HCT116 (cell line): ENCODE results near the gene TSPAN31.

Experiments
- CBX3 ChIP-seq: IDR thresholded peaks from 2 replicates; pipeline ENCODE4 v1.6.1; 2012; ENCODE audit warnings: low read depth
- EGR1 ChIP-seq: IDR thresholded peaks from 2 replicates; pipeline ENCODE4 v1.6.1; 2012; ENCODE audit warnings: low read depth
- ELF1 ChIP-seq: IDR thresholded peaks from 2 replicates; pipeline ENCODE4 v1.6.1; 2012; ENCODE audit warnings: low read depth, borderline replicate concordance
- EZH2 ChIP-seq: fragments of 200-600 bp; sonication (generic); IDR thresholded peaks from 2 replicates; pipeline ENCODE4 v1.6.1; 2017; ENCODE audit warnings: antibody characterized with exemption, mixed run types
- EZH2phosphoT487 ChIP-seq: fragments of 200-600 bp; IDR thresholded peaks from 2 replicates; pipeline ENCODE4 v1.6.1; 2018; ENCODE audit warnings: antibody characterized with exemption, borderline replicate concordance
- POLR2A ChIP-seq: IDR thresholded peaks from 2 replicates; pipeline ENCODE4 v1.7.0; 2011; ENCODE audit warnings: borderline replicate concordance; ENCODE audit not compliant: insufficient read depth, insufficient read length; ENCODE audit errors: extremely low read depth
- POLR2AphosphoS5 ChIP-seq: IDR thresholded peaks from 2 replicates; pipeline ENCODE4 v1.6.1; 2011; ENCODE audit warnings: mild to moderate bottlenecking, low read depth, low read length, moderate library complexity
- RAD21 ChIP-seq: IDR thresholded peaks from 2 replicates; pipeline ENCODE4 v1.6.1; 2012; ENCODE audit warnings: low read depth, mild to moderate bottlenecking
- SP1 ChIP-seq: IDR thresholded peaks from 2 replicates; pipeline ENCODE4 v1.6.1; 2012; ENCODE audit warnings: low read depth
- SRF ChIP-seq: IDR thresholded peaks from 2 replicates; pipeline ENCODE4 v1.6.1; 2012; ENCODE audit warnings: low read depth
- YY1 ChIP-seq: IDR thresholded peaks from 2 replicates; pipeline ENCODE4 v1.6.1; 2011; ENCODE audit warnings: low read length, low read depth, moderate library complexity, mild to moderate bottlenecking; ENCODE audit not compliant: insufficient replicate concordance; ENCODE audit errors: extremely low read depth
- ZNF274 ChIP-seq: fragments of 200-500 bp; sonication (Bioruptor generic); IDR thresholded peaks from 2 replicates; pipeline ENCODE4 v1.6.1; 2014; ENCODE audit warnings: mild to moderate bottlenecking, low read depth, low read length, inconsistent platforms
- TF ChIP-seq, protein P1 (sequence below), 3 experiments: fragments of 200-600 bp in 1 of 3; sonication (generic) in 1 of 3; IDR thresholded peaks in 2 of 3; conservative IDR thresholded peaks in 1 of 3; 2 replicates each; pipeline ENCODE4 v1.5.1; 2012 to 2017; ENCODE audit warnings: low read depth in 2 of 3, low read length in 2 of 3, antibody characterized with exemption in 1 of 3, borderline replicate concordance in 1 of 3, control low read depth in 1 of 3, mild to moderate bottlenecking in 1 of 3, mixed read lengths in 1 of 3, mixed run types in 1 of 3, moderate library complexity in 1 of 3; ENCODE audit not compliant: insufficient read depth in 1 of 3
- TF ChIP-seq, protein P2 (sequence below): IDR thresholded peaks from 2 replicates; pipeline ENCODE4 v1.6.1; 2012; ENCODE audit warnings: low read depth

DNA sequence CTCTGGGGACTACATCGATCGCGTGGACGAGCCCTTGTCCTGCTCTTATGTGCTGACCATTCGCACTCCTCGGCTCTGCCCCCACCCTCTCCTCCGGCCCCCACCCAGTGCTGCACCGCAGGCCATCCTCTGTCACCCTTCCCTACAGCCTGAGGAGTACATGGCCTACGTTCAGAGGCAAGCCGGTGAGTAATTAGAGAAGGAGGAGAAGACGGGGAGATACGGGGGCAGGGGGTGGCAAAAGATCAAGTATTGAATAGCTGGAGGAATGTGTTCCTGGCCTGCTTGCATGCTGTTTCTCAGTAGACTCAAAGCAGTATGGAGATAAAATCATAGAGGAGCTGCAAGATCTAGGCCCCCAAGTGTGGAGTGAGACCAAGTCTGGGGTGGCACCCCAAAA lies 29.1 kb upstream of the TSPAN31 start:
- TF ChIP-seq, protein P1, sequence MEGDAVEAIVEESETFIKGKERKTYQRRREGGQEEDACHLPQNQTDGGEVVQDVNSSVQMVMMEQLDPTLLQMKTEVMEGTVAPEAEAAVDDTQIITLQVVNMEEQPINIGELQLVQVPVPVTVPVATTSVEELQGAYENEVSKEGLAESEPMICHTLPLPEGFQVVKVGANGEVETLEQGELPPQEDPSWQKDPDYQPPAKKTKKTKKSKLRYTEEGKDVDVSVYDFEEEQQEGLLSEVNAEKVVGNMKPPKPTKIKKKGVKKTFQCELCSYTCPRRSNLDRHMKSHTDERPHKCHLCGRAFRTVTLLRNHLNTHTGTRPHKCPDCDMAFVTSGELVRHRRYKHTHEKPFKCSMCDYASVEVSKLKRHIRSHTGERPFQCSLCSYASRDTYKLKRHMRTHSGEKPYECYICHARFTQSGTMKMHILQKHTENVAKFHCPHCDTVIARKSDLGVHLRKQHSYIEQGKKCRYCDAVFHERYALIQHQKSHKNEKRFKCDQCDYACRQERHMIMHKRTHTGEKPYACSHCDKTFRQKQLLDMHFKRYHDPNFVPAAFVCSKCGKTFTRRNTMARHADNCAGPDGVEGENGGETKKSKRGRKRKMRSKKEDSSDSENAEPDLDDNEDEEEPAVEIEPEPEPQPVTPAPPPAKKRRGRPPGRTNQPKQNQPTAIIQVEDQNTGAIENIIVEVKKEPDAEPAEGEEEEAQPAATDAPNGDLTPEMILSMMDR (IDR thresholded peaks at IDR 0.05 in 2 of 3, conservative IDR thresholded peaks at IDR 0.05 in 1 of 3; ENCODE audit: borderline replicate concordance in 1 of 3, insufficient read depth in 1 of 3, low read depth in 2 of 3, low read length in 2 of 3), result no peak
- TF ChIP-seq EZH2phosphoT487 (no peak), SP1 (no peak), ZNF274 (no peak), YY1 (no peak), EGR1 (no peak), EZH2 (no peak), POLR2A (no peak), POLR2AphosphoS5 (no peak), CBX3 (no peak), SRF (no peak), ELF1 (no peak), RAD21 (no peak)
- TF ChIP-seq, protein P2, sequence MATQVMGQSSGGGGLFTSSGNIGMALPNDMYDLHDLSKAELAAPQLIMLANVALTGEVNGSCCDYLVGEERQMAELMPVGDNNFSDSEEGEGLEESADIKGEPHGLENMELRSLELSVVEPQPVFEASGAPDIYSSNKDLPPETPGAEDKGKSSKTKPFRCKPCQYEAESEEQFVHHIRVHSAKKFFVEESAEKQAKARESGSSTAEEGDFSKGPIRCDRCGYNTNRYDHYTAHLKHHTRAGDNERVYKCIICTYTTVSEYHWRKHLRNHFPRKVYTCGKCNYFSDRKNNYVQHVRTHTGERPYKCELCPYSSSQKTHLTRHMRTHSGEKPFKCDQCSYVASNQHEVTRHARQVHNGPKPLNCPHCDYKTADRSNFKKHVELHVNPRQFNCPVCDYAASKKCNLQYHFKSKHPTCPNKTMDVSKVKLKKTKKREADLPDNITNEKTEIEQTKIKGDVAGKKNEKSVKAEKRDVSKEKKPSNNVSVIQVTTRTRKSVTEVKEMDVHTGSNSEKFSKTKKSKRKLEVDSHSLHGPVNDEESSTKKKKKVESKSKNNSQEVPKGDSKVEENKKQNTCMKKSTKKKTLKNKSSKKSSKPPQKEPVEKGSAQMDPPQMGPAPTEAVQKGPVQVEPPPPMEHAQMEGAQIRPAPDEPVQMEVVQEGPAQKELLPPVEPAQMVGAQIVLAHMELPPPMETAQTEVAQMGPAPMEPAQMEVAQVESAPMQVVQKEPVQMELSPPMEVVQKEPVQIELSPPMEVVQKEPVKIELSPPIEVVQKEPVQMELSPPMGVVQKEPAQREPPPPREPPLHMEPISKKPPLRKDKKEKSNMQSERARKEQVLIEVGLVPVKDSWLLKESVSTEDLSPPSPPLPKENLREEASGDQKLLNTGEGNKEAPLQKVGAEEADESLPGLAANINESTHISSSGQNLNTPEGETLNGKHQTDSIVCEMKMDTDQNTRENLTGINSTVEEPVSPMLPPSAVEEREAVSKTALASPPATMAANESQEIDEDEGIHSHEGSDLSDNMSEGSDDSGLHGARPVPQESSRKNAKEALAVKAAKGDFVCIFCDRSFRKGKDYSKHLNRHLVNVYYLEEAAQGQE, result no peak
